ENCODE data around the gene ARL6IP5.

- TF ChIP-seq POLR2A (IDR thresholded peaks at IDR 0.05) (no peak), CTCF (IDR thresholded peaks at IDR 0.05) (no peak)
These were observed 31.4 kb downstream of the ARL6IP5 start for GRCh38 chr3:69116162-69116561.

Data from thyroid gland (tissue), 4 donors.